Glomerular endothelial cell (primary cell): ENCODE data around the gene CLNS1A. TPM values are rescaled to one million over a fixed set of nuclear protein-coding genes. Genes with fewer than 3 reads are reported as not detected.
"Not testable (repeated sequence)": the region's sequence is repeated elsewhere in the genome, so short reads cannot be mapped to it uniquely, and the experiment has no call there.

Experiments
- DNase-seq: peaks from one replicate; pipeline ENCODE4 v3.0.0-alpha.2; 2011; ENCODE audit warnings: low read depth, low spot score; ENCODE audit errors: extremely low read depth
- total RNA-seq: library from RNA; depleted of rRNA; stranded (reverse); fragments of >200 nt; gene quantifications from 2 replicates; pipeline ENCODE4 v1.2.3, GENCODE V29; 2015

CLNS1A gene
- 82.1 and 114 TPM in 2 replicates for total RNA-seq

DNA sequence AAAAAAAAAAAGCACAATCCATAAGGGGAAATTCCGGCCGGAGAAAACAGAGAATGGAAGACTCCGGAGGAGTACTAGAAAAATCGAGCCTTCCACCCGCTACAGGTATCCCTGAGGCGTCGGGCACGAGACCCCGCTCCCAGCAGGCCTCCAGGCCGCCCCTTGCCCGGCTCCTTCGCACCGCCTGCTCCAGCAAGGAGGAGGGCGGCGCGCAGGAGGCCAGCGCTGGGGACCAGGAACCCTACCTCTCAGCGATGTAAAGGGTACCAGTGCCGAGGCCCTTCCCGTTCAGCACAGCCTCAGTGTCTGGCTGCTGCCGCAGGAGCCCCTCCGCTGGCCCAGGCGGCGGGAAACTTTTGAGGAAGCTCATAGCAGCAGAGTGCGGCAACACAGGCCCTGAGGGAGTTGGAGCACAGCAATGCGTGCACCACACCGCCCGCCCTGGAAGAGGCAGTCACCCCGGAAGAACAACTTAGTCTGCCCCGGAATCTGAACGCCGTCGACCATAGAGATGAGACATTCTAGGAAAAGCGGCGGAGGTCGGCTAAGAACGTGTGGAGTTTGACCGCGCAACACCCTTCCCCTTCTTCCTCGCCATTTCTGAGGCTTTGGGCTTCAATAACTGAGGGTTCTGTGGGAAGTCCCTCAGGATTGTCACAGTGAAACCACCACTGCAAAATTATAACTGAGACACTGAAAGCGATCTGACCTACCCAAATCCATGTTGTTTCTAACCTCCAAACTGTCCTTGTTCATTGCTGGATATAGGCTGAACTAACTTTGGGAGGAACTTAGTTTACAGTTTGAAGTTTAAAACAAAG lies at the start of gene CLNS1A:
Gene CLNS1A (minus strand): TSS at position 450 of the 821 bp plus-strand sequence. CDS start 80 bp downstream, at position 370.
- peak; percentile 57 for DNase-seq

GRCh38 chr11:77687088-77687487 lies 49.5 kb upstream of the CLNS1A start:
- no peak for DNase-seq

DNA sequence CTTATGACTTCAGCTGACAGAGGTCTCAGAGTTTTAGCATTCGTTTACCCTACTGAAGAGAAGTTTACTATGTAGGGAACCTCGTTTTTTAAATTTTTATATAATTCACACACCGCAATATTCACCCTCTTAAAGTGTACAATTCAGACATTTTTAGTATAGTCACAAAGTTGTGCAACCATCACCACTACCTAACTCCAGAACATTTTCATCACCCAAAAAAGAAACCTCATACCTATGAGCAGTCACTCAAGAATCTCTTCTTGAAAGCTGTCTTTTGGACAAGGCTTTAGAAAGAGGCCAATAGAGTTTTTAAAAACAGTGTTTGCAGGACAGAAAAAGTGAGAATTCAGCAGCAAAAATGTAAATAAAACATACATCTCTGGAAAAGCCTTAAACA lies 39.5 kb upstream of the CLNS1A start:
- DNase-seq: no peak

DNA sequence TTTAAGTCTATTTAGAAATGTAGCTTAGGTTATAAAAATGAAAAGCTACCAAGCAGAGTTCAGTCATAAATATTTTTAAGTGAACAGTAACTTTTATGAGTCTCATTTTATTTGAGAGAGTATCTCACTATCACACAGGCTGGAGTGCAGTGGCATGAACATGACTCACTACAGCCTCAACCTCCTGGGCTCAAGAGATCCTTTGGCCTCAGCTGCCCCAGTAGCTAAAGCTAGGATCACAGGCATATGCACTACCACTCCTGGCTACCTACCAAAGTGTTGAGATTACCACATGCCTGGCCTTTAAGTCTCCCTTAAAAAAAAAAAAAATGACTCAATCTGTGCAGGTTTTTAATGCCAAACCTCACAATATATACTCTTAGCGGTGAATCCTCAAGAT lies 34.7 kb upstream of the CLNS1A start:
- no peak for DNase-seq

DNA sequence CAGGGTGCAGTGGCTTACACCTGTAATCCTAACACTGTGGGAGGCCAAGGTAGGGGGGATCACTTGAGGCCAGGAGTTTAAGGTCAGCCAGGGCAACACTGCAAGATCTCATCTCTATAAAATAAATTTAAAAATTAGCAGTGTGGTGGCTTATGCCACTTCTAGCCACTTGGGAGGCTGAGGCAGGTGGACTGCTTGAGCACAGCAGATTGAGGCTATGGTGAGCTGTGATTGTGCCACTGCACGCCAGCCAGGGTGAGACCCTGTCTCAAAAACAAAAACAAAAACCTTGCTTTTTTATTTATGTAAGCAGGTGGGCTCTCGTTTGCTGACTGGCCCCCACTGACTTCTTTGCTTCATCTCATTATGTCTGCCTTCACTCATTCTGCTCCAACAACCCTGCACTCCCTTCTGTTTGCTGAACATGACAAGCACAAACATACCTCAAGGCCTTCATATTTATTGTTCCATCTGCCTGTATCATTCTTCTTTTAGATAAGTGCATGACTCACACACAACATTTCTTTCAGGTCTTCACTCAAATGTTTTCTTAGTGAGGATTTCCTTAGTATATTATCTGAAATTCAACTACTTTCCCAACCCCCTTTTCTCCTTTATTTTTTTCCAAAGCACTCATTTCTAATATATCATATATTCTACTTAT lies 32.4 kb upstream of the CLNS1A start:
- no peak for DNase-seq

DNA sequence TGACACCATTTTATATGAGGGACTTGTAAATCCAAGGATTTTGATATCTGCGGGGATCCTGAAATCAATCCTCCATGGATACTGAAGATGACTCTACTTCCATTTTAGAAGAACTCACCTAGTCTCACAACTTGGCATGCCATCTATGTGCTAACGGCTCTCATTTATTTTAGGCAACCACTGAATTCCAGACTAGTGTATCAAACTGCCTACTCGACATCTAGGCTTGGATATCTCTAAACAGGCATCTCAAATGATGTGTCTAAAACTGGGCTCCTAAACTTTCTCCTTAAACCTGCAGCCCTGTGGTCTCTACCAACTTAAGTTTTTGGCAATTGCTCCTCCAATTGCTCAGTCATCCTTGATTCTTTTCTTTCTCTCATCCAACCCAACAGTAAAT lies 31.2 kb upstream of the CLNS1A start:
- no peak for DNase-seq

DNA sequence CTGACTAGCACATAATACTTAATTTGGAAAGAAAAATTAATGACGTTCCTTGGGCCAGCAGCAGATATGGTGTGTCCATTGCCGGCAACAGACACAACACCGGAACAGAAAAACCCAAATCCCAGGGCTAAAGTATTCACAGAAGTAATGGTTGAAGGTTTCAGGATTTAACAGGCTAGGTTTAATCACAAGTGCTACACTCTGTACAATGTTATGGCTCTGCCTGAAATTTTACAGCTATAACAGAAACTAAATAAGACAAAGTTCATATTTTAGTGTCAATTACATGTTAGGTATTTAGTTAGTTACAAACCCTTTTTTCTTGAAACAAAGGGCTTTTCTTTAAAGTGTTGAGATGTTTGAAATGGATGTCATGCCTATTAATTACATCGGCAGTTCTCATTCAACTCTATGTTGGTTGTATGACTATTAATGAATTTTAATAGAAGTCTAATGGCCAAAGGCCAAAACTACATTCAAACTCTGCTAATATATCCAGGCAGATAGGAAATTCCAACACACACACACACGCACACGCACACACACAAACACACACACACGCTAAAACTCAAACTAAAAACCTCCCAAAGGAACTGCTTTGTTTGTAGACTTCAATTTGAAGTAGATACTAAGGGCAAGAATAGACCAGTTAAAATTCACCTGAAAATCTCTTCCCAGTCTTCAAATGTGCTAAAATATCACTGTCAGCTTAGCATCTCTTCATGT lies 27.8 kb upstream of the CLNS1A start:
- no peak for DNase-seq

DNA sequence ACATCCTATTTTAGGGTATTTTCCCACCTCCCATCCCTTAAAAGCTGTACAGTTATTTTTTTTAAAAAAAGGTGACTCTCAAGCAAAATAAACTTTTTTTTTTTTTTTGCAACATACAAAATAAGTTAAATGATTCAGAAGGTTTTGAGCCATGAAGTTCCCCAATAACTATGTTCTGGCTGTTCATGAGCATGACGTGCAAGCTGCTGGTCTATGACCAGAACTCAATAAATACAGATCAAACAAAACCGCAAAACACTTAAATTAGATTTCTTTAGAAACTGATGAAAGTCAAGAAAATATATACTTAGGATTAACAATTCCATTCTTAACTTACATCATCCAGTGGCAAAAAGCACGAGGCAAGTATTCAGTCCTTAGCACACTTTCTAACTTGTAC lies 24.1 kb upstream of the CLNS1A start:
- no peak for DNase-seq

DNA sequence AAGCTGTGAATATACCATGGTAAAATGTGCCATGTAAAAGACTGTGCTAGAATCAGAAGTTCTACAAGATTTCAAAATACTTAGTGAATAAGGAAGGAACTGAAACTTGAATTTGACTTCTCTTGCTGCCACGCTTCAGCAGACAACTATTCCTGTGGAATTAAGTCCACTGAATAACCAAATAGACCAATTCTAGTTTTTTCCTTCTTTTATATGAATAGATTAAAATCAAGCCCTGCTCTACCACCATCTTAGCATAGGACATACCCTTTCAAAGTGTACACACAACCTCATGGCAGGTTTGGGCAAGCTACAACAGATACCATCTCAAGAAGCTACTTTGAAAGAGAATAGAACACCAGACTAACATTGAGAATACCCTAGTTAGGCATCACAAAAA lies 23.4 kb upstream of the CLNS1A start:
- no peak for DNase-seq

GRCh38 chr11:77658213-77659013 lies 20.8 kb upstream of the CLNS1A start:
- DNase-seq: no peak

DNA sequence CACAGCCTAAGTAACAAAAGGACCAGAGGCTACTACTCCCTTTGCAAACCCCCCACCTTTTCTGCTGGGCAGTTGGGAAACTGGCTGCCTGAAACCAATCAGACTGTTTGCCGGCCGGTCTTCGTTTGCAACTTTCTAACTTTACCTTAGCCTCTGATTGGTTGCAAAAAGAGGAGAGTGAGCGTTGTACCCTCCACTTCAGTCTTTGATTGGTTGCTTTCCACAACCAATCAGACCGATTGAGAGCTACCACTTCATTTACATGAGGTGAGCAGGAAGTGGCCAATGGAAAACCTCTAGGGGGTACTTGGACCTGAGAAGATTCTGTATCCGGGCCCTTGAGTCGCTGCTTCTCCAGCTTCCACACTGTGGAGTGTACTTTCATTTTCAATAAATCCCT lies 18.8 kb upstream of the CLNS1A start:
- no peak for DNase-seq

DNA sequence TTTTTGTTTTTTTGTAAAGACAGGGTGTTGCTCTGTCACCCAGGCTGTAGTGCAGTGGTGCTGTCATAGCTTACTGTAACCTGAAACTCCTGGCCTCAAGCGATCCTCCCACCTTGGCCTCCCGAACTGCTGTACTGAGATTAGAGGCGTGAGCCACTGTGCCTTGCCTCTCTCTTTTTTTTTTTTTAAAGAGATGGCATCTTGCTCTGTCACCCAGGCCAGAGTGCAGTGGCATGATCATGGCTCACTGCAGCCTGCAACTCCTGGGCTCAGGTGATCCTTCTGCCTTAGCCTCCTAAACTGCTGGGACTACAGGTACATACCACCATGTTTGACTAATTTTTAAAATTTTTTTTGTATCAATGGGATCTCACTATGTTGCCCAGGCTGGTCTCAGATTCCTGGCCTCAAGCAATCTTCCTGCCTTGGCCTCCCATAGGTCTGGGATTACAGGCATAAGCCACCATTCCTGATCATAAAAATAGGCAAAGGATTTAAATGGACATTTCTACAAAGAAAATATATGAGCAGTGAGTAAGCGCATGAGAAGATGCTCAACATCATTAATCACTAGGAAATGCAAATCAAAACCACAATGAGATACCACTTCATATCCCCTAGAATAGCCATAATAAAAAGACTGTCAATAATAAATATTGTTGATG lies 17.3 kb upstream of the CLNS1A start:
- DNase-seq: no peak

GRCh38 chr11:77650123-77650522 lies 12.5 kb upstream of the CLNS1A start:
- DNase-seq: no peak

DNA sequence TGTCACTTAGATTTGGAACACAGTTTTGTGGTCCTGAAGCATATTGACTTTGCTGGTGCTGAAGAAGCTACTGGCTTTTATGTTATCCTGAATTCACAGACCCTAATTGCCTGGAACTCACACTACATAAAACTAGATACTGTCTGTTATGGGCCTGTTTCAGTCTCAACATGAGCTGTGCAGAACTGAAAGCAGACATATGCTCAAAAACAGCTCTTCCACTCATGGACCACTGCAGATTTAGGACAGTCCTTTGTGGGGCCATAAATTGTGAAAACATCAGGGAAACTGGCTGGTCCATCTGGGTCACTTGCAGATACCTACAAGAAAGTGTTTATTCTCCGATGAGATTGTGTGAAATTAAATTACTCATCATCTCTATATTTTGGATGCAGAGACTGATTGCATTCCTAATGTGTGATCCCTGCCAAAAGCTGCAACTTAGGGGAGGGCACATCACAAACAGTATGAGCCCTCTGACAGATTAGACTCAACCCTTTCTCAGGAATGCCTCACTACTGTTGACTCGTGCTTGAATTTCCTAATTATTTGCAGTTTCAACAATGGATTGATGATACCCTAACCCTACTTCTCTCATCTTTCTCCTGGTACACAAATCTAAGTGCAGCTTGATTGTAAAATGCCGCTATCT lies 10.2 kb upstream of the CLNS1A start:
- no peak for DNase-seq

DNA sequence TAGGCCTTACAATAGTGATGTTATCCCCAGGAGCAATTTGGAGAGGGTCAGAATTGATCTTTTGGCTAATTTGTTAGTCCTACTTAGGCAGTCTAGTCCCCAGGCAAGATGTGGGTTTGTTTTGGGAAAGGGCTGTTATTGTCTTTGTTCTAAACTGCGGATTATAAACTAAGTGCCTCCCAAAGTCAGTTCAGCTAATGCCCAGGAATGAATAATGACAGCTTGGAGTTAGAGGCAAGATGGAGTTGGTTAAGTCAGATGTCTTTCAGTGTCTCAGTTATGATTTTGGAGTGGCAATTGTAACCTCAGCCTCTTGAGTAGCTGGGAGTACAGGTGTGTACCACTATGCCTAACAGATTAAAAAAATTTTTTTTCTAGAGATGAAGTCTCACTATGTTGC lies 7.3 kb upstream of the CLNS1A start:
- no peak for DNase-seq

DNA sequence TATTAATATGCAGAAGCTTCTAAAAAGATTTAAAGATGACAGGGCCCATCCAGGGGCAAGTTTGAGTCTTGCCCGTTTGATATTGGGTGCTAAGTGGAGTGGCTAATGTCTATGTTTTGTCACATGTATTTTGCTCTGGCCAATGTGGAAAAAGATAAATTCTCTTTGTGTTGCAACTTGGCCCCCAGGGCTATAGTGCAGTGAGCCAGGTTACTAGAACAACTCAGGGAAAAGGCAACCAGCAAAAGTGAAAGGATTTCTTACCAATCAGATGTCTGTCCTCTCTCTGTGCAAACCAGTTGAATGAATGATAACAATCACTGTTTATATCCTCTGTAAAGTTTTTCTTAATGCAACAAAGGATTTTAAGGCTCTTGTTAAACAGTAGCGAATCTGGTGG lies 4.6 kb upstream of the CLNS1A start:
- no peak for DNase-seq

GRCh38 chr11:77636731-77637344 lies 756 bp downstream of the CLNS1A start:
- DNase-seq: no peak

DNA sequence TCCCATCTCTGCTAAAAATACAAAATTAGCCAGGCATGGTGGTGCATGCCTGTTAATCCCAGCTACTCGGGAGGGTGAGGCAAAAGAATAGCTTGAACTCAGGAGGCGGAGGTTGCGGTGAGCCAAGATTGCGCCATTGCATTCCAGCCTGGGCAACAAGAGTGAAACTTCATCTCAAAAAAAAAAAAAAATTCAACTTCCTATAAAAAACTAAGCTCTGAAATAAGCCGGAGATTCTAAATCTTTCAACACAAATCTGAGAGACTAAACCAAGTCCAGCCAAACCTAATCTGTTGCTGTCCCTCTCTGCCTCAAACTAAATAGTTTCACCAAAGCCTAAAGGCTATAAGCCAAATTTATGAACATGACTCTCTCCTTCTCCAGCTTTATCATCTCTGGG lies 3.7 kb downstream of the CLNS1A start:
- not testable (repeated sequence) for DNase-seq

DNA sequence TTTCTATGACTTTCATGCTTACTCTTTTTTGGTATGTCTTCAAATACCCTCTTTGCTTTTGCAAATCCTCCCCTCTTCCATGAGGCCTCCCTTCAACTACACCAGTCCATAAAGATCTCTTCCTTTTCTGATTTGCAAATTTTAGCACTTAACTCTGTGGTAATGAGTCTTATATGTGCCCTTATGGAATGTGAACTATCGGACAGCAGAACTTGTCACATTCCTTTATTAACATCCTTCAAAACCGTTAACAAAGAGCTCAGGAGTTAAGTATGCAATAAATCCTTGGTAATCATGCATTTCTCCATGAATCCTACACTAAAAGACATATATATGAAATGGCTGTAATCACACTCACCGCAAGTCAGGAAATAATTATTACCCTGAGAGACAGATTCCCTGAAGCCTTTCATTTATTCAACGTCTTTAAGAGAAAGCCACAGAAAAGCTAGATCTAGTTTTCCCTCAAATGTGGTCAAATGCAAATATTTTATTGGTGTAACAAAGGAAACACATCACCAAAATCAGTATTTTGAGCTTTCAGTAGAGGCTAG lies 7.4 kb downstream of the CLNS1A start:
- no peak for DNase-seq
